Measurements from ENCODE around the gene GAB3. TPM values are rescaled to one million over a fixed set of nuclear protein-coding genes. Genes with fewer than 3 reads are reported as not detected.
"Not testable (repeated sequence)": the region's sequence is repeated elsewhere in the genome, so short reads cannot be mapped to it uniquely, and the experiment has no call there.

The GAB3 gene
- total RNA-seq, 1 donor from 2014 or later: 5.1 TPM

GRCh38 chrX:154641740-154642139, 109.1 kb downstream of the GAB3 start:
- H3K36me3 Mint-ChIP-seq (ENCODE audit: low read depth); H3K4me1 Mint-ChIP-seq (ENCODE audit: low read depth); DNase-seq (ENCODE audit: low spot score); H3K27ac Mint-ChIP-seq; H3K9me3 Mint-ChIP-seq; H3K27me3 Mint-ChIP-seq (ENCODE audit: insufficient read depth); H3K4me3 Mint-ChIP-seq; intact Hi-C loops (cut with micrococcal nuclease): not testable (repeated sequence)

- H3K4me3 Mint-ChIP-seq; intact Hi-C loops (cut with micrococcal nuclease); H3K36me3 Mint-ChIP-seq (ENCODE audit: low read depth); H3K4me1 Mint-ChIP-seq (ENCODE audit: low read depth); H3K27me3 Mint-ChIP-seq (ENCODE audit: insufficient read depth); DNase-seq (ENCODE audit: low spot score); H3K9me3 Mint-ChIP-seq; H3K27ac Mint-ChIP-seq: not testable (repeated sequence)
Observed at GRCh38 chrX:154633661-154634060, 117.2 kb downstream of the GAB3 start.

- H3K9me3 Mint-ChIP-seq; H3K27me3 Mint-ChIP-seq (ENCODE audit: insufficient read depth); H3K27ac Mint-ChIP-seq; intact Hi-C loops (cut with micrococcal nuclease); H3K36me3 Mint-ChIP-seq (ENCODE audit: low read depth); H3K4me3 Mint-ChIP-seq; DNase-seq (ENCODE audit: low spot score); H3K4me1 Mint-ChIP-seq (ENCODE audit: low read depth): not testable (repeated sequence)
Observed at GRCh38 chrX:154630949-154631348, 119.9 kb downstream of the GAB3 start.

- H3K4me1 Mint-ChIP-seq (ENCODE audit: low read depth); DNase-seq (ENCODE audit: low spot score); H3K4me3 Mint-ChIP-seq; H3K9me3 Mint-ChIP-seq; H3K27ac Mint-ChIP-seq; H3K36me3 Mint-ChIP-seq (ENCODE audit: low read depth); intact Hi-C loops (cut with micrococcal nuclease); H3K27me3 Mint-ChIP-seq (ENCODE audit: insufficient read depth): not testable (repeated sequence)
Observed at GRCh38 chrX:154628960-154629359, 121.9 kb downstream of the GAB3 start.

Other genes starting within 250 kb of the GAB3 start
- gene FAM3A, start 234.8 kb downstream of the GAB3 start, total RNA-seq: 35.9 and 40.1 TPM in 2 replicates
- gene G6PD, start 204.2 kb downstream of the GAB3 start, total RNA-seq: 72.4 and 74.8 TPM in 2 replicates
- 40.7 and 41.2 TPM in 2 replicates for gene IKBKG, start 203.5 kb downstream of the GAB3 start, total RNA-seq
- gene CTAG1A, start 165.9 kb downstream of the GAB3 start, total RNA-seq: not detected in 2 replicates
- gene CTAG1B, start 131.8 kb downstream of the GAB3 start, total RNA-seq: not detected in 2 replicates
- gene CTAG2, start 97.5 kb downstream of the GAB3 start, total RNA-seq: not detected in 2 replicates
- 186 and 188 TPM in 2 replicates for gene DKC1, start 11.8 kb upstream of the GAB3 start, total RNA-seq
- 27.8 and 28.7 TPM in 2 replicates for gene MPP1, start 54.4 kb upstream of the GAB3 start, total RNA-seq
- not detected in 2 replicates for gene SMIM9, start 83.6 kb upstream of the GAB3 start, total RNA-seq
- gene F8A1, start 135.3 kb upstream of the GAB3 start, total RNA-seq: 23.6 and 24.1 TPM in 2 replicates

Data from activated T-helper 1 cell treated with anti-CD3 and anti-CD28 coated beads, Interleukin-12 subunit alpha, Interleukin-12 subunit beta, Interleukin-2, Interleukin-4 antibody, amounts not matched to agents 30 ng/mL and 10 ng/mL and 1 ng/mL, durations not matched to agents 14 hours and 24 hours and 36 hours (primary cell).